ENCODE results near the gene CFAP61.

The CFAP61 gene

GRCh38 chr20:20391115-20391514 lies 338.8 kb downstream of the CFAP61 start:
- DNase-seq (ENCODE audit: low read depth in 2 of 2, low spot score in 1 of 2), result no peak

- DNase-seq (ENCODE audit: low read depth in 2 of 2, low spot score in 1 of 2), result no peak
Measured at GRCh38 chr20:20391766-20392165, 339.4 kb downstream of the CFAP61 start.

GRCh38 chr20:20393207-20394120 lies 341.1 kb downstream of the CFAP61 start:
- DNase-seq (ENCODE audit: low read depth in 2 of 2, low spot score in 1 of 2), result no peak

- no peak for DNase-seq (ENCODE audit: low read depth in 2 of 2, low spot score in 1 of 2)
Measured at GRCh38 chr20:20395087-20395486, 342.8 kb downstream of the CFAP61 start.

DNA sequence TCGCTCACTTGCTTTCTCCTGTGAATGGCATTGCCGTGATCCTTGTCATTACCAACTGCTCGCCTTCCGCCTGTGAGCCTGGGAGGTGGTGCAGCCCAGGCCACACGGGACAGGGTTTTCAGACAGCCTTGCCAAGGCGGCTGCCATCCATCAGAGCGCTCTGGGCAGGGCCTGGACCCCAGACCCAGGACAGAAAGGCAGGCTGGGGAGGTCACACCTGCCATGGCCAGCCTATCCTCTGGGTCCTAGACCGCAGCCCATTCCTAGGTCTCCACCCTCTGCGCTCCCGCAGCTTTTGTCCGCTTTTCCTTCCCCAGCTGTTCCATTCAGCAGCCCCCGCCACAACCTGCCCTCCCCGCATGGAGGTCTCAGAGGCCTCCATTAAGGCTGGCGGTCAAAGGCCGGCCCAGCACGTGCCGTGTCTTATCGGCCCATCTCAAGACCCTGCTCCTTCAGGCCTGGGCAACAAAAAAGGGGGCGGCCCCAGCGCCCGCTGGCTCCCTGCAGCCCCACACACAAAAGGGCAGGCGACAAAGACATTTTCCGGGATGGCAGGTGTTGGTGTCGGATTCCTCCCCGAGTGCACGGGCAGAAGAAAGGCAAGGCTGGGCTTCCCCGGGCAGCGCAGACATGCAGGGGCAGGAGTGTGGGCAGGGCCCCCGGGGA lies 343.7 kb downstream of the CFAP61 start:
- no peak for DNase-seq (ENCODE audit: low read depth in 2 of 2, low spot score in 1 of 2)

DNA sequence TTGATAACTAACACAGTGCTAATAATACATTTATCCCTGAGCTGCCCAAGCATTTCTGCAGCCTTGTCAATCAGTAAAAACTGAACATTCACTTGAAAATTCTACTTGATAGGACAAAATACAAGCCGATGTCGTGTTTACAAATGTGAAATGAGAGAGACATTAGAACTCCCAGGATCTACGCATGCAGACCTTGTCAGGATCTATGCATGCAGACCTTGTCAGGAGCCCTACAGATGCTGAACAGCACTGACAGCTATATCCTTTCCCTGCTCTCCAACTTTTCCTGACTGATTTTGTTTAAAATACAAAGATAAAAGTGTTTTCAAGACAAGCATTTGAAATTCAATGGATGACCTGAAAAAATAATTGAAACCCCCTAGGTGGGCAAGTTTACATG lies 344.5 kb downstream of the CFAP61 start:
- no peak for DNase-seq (ENCODE audit: low read depth in 2 of 2, low spot score in 1 of 2)

- no peak for DNase-seq (ENCODE audit: low read depth in 2 of 2, low spot score in 1 of 2)
Measured at GRCh38 chr20:20398123-20398522, 345.8 kb downstream of the CFAP61 start.

DNA sequence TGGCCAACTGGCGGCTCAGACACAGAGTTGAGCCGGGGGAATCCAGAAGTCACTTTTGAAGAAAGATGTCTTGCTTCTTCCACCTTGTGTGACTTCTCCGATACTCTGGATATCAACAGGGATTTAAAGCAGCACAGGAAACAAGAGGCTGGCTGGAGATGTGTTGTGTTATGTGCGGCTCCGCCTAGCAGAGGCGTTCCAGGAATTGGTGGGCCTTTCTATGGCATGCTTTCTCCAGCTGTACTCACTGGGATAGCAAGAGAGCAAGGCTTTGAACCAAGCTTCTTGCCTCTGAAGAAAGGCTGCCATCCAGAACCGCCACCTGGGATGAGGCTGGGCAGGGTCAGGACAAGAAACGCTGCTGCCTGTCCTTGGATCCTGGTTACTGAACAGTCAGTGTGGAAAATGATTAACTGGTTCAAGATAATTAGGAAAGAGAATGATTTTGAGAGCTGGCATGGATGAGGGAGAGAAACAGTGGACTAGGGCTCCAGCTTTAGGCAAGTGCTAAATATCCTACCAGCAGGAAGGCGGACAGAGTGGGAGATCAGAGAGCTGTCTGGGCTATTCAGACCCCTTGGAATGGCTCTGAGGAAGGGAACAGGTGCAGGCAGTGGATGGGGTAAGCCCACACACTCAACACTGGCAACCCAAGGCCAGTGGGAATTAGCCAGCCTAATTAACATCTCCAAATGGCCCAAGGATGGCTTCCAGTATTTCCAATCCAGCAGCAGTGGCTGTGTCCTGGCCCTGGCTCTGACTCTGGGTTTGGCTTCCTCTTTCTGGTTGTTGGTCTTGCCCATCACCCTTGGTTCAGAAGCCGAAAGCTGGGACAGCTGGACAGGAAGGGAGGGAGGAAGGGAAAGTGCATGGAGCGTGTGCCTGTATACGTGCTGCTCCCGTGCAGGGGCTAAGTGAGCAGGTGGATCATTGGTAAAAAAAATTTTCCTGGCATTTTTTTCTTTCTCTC lies 347.5 kb downstream of the CFAP61 start:
- no peak for DNase-seq (ENCODE audit: low read depth in 2 of 2, low spot score in 1 of 2)

DNA sequence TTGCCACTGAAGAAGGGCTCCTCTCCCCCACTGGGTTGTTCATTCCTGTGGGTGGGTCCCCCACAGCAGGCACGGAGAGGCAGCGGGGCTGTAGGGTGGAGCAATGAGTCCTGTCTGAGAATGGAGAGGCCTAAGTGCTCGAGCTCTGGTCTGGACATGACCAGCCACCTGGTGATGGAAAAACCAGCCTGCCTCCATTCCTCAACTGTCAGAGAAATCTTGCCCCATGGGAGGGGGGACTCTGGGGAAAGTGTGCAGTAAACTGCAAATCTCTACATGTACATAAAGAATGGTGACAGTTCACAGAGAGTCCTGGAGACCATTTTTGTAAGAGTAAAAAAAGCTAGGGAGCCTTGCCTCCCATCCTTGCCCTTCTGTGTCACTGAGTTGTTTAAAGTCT lies 349.7 kb downstream of the CFAP61 start:
- no peak for DNase-seq (ENCODE audit: low read depth in 2 of 2, low spot score in 1 of 2)

DNA sequence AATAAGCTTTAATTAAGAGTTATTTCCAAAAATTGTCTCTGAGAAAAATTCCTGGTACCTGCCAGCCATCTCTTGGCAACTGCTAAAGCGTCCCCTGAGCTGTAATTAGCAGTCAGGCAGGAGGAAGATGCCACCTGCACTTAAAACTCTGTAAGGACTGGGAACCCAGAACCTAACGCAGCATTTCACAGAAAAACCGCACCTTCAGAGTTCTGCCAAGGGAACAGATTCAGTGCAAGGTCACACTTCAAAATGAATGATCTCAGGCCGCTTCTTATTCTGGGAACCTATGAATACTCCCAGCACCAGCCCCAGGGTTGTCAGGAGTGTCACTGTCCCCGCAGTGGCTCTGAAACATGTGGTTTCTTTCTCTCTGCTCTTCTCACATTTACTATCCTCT lies 352.3 kb downstream of the CFAP61 start:
- DNase-seq (ENCODE audit: low read depth in 2 of 2, low spot score in 1 of 2), result no peak

DNA sequence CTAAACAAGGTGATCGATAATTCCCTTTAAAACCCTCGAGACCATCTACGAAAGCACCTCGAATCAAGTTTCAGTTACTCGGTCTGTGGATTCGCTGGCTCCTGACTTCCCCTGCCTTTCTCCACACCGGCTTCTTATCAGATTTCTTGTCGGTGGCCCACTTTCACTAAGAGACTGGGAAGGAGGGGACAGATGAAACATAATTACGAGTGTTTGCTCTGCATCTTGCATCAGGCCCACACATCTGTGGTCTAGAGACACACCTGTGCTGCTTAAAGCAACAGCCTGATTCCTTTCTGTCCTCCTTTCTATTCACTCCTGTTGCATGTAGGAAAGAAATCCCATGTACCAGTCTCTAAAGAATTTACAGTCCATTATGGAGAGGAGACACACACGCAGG lies 353.3 kb downstream of the CFAP61 start:
- no peak for DNase-seq (ENCODE audit: low read depth in 2 of 2, low spot score in 1 of 2)

DNA sequence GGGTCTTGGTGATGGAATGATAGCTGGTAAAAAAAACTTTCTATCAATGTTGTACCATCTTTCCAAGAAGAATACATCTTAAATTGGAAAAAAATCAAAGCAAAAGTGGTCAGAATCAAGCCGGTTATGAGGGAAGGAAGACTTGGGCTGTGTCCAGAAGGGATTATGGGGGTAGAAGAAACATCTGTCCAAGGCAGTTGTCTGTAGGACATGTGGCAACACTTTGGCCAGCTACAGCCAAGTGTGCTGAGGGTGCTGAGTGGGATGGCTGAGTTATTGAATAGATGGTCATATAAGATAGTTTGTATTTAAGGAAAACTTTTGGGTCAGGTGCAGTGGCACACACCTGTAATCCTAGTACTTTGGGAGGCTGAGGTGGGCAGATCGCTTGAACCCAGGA lies 354.0 kb downstream of the CFAP61 start:
- no peak for DNase-seq (ENCODE audit: low read depth in 2 of 2, low spot score in 1 of 2)

- no peak for DNase-seq (ENCODE audit: low read depth in 2 of 2, low spot score in 1 of 2)
Measured at GRCh38 chr20:20407891-20408805, 355.8 kb downstream of the CFAP61 start.

GRCh38 chr20:20409331-20409730 lies 357.0 kb downstream of the CFAP61 start:
- no peak for DNase-seq (ENCODE audit: low read depth in 2 of 2, low spot score in 1 of 2)

Measured in stimulated activated CD8-positive, alpha-beta memory T cell treated with anti-CD3 and anti-CD28 coated beads, Interleukin-4, amount 100 ng/mL, for 4 hours (primary cell).